Body of pancreas (tissue), 4 donors: ENCODE results near the gene PSME2. TPM values are rescaled to one million over a fixed set of nuclear protein-coding genes. Genes with fewer than 3 reads are reported as not detected.

ENCODE experiments used
- ATAC-seq: fragments of 150-250 bp; one replicate; pipeline ENCODE4 v1.9.1; 2016
- DNase-seq, 4 donors: peaks; one replicate each; pipeline ENCODE4 v3.0.0-alpha.2; 2019
- H3K27ac ChIP-seq, 4 donors: fragments of 200-600 bp; sonication (generic); 1 replicate in 3 of 4; 2 replicates in 1 of 4; pipeline versions ENCODE4 v1.5.1 to v1.6.1; 2016 to 2019; ENCODE audit warnings: mild to moderate bottlenecking in 1 of 4, mixed read lengths in 1 of 4, moderate library complexity in 1 of 4
- H3K27me3 ChIP-seq, 2 donors: fragments of 200-600 bp; sonication (generic); one replicate each; pipeline ENCODE4 v1.6.0; 2016; ENCODE audit warnings: mild to moderate bottlenecking in 1 of 2
- H3K36me3 ChIP-seq, 2 donors: fragments of 200-600 bp; sonication (generic); replicated peaks in 1 of 2; 2 replicates each; pipeline ENCODE4 v1.5.1; 2016; ENCODE audit warnings: low read depth in 2 of 2; ENCODE audit not compliant: insufficient read depth in 1 of 2
- H3K4me1 ChIP-seq: fragments of 200-600 bp; sonication (generic); one replicate; pipeline ENCODE4 v1.6.0; 2016
- H3K4me3 ChIP-seq, 2 donors: fragments of 200-600 bp; sonication (generic); 1 replicate in 1 of 2; 2 replicates in 1 of 2; pipeline ENCODE4 v1.5.1; 2016 to 2019
- H3K9me3 ChIP-seq, 3 donors: fragments of 200-600 bp; sonication (generic); 1 replicate in 2 of 3; 2 replicates in 1 of 3; pipeline ENCODE4 v1.5.1; 2016
- POLR2A ChIP-seq, 3 donors: fragments of 450-650 bp; IDR thresholded peaks; one replicate each; pipeline ENCODE4 v1.6.1; 2016; ENCODE audit warnings: antibody characterized with exemption in 3 of 3, mild to moderate bottlenecking in 2 of 3
- WGBS, 2 donors: methylation state at CpG; one replicate each; pipeline ENCODE4 v1.1.5; 2017; 5-methylcytosine and 5-hydroxymethylcytosine counted together
- intact Hi-C: fragments of 100-400 bp; cut with DNase I; formaldehyde crosslinking; loops from one replicate; pipeline ENCODE4 v1.15.1; 2023
- total RNA-seq, 2 donors: library from RNA; depleted of rRNA; stranded (reverse); fragments of >200 nt; gene quantifications; one replicate each; pipeline ENCODE4 v1.1.0, GENCODE V29; 2016
- TF ChIP-seq, protein P1 (sequence below), 7 experiments: fragments of 450-650 bp in 4 of 7; fragments of 200-600 bp in 3 of 7; sonication (generic) in 3 of 7; IDR thresholded peaks; one replicate each; pipeline ENCODE4 v1.5.1; 2016 to 2019; ENCODE audit warnings: antibody characterized with exemption in 7 of 7

The PSME2 gene
- total RNA-seq, 2 donors from 2014 or later = 29.3 to 30.4 TPM

- intact Hi-C loops = no loop called here
- DNase-seq = no peak
- TF ChIP-seq POLR2A (IDR thresholded peaks at IDR 0.05) = no peak
- TF ChIP-seq, protein P1, sequence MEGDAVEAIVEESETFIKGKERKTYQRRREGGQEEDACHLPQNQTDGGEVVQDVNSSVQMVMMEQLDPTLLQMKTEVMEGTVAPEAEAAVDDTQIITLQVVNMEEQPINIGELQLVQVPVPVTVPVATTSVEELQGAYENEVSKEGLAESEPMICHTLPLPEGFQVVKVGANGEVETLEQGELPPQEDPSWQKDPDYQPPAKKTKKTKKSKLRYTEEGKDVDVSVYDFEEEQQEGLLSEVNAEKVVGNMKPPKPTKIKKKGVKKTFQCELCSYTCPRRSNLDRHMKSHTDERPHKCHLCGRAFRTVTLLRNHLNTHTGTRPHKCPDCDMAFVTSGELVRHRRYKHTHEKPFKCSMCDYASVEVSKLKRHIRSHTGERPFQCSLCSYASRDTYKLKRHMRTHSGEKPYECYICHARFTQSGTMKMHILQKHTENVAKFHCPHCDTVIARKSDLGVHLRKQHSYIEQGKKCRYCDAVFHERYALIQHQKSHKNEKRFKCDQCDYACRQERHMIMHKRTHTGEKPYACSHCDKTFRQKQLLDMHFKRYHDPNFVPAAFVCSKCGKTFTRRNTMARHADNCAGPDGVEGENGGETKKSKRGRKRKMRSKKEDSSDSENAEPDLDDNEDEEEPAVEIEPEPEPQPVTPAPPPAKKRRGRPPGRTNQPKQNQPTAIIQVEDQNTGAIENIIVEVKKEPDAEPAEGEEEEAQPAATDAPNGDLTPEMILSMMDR (IDR thresholded peaks at IDR 0.05) = no peak
- WGBS, 2 donors = 74 to 85% methylated on average over 4 to 19 of the region's 19 CpGs
- H3K9me3 ChIP-seq = no peaks in the 10 kb centered on the region
- H3K27ac ChIP-seq = no peak overlapping the region
- no peak overlapping the region for H3K4me3 ChIP-seq
- H3K27me3 ChIP-seq = no peaks in the 10 kb centered on the region
- no peak for ATAC-seq
- H3K4me1 ChIP-seq = peaks cover 23% of the 10 kb centered on the region
- H3K36me3 ChIP-seq = peaks cover 13 to 32% of the 10 kb centered on the region in 2 donors
These were observed 37.9 kb upstream of the PSME2 start for GRCh38 chr14:24184104-24184970.

DNA sequence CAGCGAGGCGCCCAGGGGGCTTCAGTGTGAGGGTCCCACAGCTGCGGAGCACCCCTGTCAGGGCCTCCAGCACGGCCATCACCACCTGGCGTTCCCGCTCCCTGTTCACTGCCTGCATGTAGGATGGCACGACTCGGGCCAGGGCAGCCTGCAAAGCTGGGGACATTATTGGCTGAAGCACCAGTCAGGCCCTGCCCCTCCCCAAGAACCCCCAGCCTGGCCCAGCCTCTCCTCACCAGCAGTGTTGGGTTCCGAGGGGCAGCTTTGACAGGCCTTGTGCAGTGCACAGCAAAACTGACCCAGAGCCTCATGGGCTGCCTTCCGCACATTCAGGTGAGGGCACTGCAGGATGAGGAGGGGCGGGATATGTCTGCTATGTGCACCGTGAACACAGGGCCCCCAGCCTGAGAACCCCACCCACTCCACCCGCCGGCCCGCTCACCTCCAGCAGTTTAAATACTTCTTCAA is 36.6 kb upstream of the PSME2 start:
- TF ChIP-seq, protein P1 (IDR thresholded peaks at IDR 0.05) = no peak
- TF ChIP-seq POLR2A (IDR thresholded peaks at IDR 0.05) = no peak
- intact Hi-C loops = no loop called here
- ATAC-seq = no peak
- Histone ChIP-seq H3K4me3 (no peak overlapping the region), H3K9me3 (no peaks in the 10 kb centered on the region), H3K27me3 (no peaks in the 10 kb centered on the region), H3K36me3 (peaks cover 14 to 36% of the 10 kb centered on the region in 2 donors), H3K27ac (no peak overlapping the region), H3K4me1 (peaks cover 12% of the 10 kb centered on the region)
- DNase-seq = no peak
- 83 to 88% methylated on average over 12 to 13 of the region's 15 CpGs for WGBS, 2 donors

DNA sequence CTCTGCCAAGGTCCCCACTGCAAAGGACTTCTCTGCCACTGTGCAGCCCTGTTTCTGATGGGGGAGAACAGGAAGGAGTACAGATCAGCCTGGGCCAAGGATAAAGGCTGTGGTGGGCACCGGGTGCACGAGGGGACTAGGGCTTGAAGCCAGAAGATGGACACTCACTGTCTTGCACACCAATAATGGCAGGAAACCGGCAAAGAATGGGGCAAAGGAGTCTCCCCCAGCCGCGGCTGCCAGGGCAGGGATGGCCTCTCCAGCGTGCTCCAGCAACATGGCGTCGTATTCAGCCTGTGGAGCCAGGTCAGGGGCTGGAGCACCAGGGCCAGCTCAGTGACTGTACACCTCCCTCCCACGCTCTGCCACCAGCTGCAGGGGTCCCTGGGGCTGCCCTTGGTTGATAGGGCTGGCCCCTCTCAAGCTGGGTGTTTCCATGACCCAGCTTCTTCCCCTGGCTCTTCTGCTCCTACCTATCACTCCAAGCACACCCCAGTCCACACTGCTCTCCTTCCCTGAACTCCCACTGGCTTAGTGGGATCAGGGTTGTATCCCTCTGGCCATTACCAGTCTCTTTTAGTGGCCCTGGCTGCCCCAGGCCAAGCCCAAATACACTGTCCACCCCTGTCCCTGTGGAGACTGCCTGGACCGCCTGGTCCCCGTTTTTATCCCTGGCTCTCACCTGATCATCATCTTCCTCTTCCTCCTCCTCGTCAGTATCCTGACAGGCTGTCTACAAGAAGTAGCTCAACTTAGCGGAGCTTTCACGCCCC is 35.9 kb upstream of the PSME2 start:
- Histone ChIP-seq H3K4me3 (no peak overlapping the region), H3K36me3 (peaks cover 14 to 36% of the 10 kb centered on the region in 2 donors), H3K4me1 (peaks cover 5% of the 10 kb centered on the region), H3K27ac (no peak overlapping the region), H3K27me3 (no peaks in the 10 kb centered on the region), H3K9me3 (no peaks in the 10 kb centered on the region)
- ATAC-seq (no peak), DNase-seq (no peak)
- 86 to 90% methylated on average over 10 to 14 of the region's 14 CpGs for WGBS, 2 donors
- no peak for TF ChIP-seq POLR2A (IDR thresholded peaks at IDR 0.05)
- intact Hi-C loops = no loop called here

DNA sequence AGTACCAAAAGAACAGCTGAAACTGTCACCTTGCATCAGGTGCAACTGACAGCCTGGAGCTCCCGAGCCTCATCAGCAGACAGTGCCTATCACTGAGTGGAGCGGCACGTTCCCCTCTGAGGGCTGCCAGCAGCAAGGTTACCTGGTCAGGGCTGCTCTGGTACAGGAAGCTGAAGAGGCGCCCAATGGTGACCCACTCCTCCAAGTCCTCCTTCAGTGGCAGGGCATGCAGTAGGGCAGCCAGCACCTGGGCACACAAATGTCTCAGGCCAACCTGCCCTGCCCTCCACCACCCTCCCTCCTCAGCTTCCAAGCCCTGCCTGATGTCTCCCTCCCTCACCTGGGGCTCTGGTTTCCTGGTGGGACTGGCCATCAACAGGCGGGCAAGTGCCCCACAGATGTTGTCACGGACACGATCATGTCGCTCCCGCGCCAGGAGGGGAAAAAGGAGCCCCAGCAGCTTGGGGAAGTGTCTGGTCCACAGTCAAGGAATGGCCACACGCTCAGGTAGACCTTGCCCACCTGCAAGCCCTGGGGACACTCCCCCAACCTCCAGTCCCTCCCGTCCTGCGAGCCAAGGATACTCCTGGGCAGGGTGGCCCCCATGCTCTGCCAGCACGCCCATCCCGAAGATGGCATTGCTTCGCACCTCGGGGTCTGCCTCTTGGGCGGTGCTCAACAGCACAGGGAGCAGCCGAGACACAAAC is 35.1 kb upstream of the PSME2 start:
- H3K36me3 ChIP-seq = peaks cover 14 to 36% of the 10 kb centered on the region in 2 donors
- intact Hi-C loops = no loop called here
- DNase-seq (no peak), ATAC-seq (no peak)
- no peaks in the 10 kb centered on the region for H3K4me1 ChIP-seq
- no peak overlapping the region for H3K27ac ChIP-seq
- no peak overlapping the region for H3K4me3 ChIP-seq
- no peaks in the 10 kb centered on the region for H3K27me3 ChIP-seq
- no peaks in the 10 kb centered on the region for H3K9me3 ChIP-seq
- TF ChIP-seq, protein P1 (IDR thresholded peaks at IDR 0.05) = no peak
- no peak for TF ChIP-seq POLR2A (IDR thresholded peaks at IDR 0.05)
- WGBS, 2 donors = 76 to 88% methylated on average over 8 to 19 of the region's 19 CpGs
